Measurements from ENCODE around the gene ING2.

ING2 gene

DNA sequence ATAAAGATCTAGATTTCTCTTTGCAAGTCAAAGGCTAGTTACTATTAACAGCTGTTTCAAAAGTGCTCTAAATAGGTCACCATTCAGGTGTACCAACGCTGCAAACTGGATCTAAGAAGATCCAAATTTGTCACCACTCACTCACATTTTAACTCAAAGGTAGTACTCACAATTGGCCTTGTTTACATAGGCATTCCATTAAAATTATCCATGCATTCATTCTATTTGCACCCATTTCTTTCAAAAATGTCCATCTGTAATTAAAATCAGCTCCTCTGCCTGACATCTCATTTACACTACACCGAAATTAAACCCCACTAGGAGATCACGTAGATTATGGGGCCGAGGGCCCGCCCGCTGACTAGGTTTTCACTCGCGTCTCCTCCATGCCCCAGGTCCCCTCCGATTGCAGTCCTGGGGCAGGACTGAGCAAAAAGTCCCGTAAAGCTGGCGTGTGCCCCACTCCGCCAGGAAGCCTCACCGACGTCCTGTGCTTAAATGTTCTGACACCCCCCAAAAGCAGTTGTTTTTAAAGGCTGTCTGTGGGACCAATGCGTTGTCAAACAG, 1.3 kb upstream of the ING2 start:
- peak; percentile 21 for DNase-seq (ENCODE audit: low read depth)
- TF ChIP-seq, protein P1, sequence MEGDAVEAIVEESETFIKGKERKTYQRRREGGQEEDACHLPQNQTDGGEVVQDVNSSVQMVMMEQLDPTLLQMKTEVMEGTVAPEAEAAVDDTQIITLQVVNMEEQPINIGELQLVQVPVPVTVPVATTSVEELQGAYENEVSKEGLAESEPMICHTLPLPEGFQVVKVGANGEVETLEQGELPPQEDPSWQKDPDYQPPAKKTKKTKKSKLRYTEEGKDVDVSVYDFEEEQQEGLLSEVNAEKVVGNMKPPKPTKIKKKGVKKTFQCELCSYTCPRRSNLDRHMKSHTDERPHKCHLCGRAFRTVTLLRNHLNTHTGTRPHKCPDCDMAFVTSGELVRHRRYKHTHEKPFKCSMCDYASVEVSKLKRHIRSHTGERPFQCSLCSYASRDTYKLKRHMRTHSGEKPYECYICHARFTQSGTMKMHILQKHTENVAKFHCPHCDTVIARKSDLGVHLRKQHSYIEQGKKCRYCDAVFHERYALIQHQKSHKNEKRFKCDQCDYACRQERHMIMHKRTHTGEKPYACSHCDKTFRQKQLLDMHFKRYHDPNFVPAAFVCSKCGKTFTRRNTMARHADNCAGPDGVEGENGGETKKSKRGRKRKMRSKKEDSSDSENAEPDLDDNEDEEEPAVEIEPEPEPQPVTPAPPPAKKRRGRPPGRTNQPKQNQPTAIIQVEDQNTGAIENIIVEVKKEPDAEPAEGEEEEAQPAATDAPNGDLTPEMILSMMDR (conservative IDR thresholded peaks at IDR 0.05; ENCODE audit: low read depth, low read length), result no peak
- peak overlapping the region; percentile 95 for H3K4me3 ChIP-seq (ENCODE audit: low read depth, low read length)

DNA sequence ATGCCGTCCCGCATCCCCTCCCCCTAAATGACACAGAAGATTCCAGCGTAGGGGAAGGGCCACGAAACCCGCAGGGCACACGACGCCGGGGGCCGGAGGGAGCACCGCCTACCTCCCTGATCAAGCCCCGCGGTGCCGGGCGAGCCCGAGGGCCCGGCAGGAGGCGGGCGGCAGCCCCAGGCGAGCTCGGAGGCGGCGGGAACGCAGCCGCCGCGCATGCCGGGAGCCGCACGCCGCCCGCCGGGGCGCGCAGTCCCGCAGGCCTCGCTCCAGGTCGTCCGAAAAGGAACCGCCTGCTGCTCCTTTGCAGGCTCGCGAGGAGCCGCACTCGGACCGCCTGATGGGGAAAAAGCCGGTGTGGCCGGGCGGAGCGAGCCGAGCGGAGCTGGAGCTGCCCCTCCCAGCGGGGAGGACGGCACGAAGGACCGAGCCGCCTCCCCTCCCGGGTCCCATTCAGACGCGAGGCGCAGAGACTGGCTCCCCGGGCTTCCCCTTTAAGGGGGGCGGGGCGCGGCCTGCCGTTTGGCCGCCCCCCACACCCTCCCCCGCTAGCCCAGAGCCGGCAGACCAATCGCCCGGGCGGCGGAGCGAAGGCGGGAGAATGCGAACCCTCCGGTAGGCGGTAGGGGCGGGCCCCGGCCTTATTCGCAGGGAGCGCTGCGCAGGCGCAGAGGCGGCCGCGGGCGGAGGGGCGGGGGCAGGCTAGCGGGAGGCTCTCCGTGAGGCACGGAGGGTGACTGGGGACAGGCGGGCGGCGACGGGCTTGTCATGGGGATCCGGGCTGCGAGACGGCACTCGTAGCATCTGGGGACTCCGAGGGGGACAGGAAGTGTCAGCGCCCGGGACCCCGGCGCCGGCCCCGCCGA, 561 bp upstream of the ING2 start:
- peak; percentile 98 for DNase-seq (ENCODE audit: low read depth)
- TF ChIP-seq, protein P1 (conservative IDR thresholded peaks at IDR 0.05; ENCODE audit: low read depth, low read length), result no peak
- H3K4me3 ChIP-seq (ENCODE audit: low read depth, low read length), result peak overlapping the region; percentile 95

DNA sequence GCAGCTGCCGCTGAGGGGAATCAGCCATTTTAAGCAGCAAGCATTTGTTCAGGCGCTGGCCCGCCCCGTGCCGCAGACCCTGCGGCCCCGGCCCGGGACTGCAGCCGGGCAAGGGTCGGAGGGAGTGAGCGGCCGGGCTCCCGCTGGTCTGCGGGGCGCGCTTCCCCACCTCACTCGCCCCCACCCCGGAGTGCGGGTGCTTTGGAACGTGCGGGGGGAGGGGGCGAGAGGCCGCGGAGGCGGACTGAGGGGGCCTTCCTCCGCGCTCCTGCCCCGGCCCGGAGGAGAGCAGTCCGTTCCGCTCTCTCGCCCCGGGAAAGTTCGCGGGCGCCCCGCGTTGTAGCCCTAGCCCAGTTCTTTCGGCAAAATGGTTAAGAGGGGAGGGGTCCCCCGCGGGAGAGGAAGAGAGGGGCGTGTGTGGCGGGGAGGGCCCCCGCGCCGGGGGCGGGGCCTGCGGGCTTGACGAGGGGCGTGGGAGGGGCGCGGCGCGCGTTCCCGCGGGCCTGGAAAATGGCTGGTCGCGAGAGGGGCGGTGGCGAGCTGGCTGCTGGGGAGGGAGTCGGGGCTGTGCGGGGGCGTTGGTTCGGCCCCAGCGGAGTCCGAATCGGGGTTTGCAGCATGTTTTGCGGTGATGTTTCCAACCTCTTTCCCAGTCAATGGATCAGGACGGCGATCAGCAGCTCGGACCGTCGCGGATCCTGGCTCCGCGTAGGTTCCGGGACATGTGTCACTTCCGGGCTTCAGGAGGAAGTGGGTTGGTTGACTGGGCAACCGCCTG, 942 bp downstream of the ING2 start:
- TF ChIP-seq, protein P1 (conservative IDR thresholded peaks at IDR 0.05; ENCODE audit: low read depth, low read length), result no peak
- peak; percentile 90 for DNase-seq (ENCODE audit: low read depth)
- H3K4me3 ChIP-seq (ENCODE audit: low read depth, low read length), result peak overlapping the region; percentile 95

DNA sequence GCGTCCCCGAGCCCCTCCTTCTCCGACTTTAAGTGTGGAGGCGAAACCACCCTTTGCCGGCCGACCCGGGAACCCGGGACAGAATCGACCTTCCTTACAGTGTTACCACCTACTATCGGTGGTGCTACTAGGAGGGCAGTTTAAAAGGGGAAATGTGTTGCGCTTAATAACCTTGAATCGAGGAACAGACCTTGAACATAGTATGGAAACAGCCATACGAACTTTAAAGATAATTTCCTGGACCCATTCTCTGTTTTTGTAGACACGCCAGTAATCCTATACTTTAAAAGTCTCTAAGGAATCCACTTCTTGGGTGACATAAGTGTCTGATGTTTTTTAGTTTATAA, 1.5 kb downstream of the ING2 start:
- DNase-seq (ENCODE audit: low read depth), result no peak
- peak overlapping the region; percentile 95 for H3K4me3 ChIP-seq (ENCODE audit: low read depth, low read length)
- TF ChIP-seq, protein P1 (conservative IDR thresholded peaks at IDR 0.05; ENCODE audit: low read depth, low read length), result no peak

DNA sequence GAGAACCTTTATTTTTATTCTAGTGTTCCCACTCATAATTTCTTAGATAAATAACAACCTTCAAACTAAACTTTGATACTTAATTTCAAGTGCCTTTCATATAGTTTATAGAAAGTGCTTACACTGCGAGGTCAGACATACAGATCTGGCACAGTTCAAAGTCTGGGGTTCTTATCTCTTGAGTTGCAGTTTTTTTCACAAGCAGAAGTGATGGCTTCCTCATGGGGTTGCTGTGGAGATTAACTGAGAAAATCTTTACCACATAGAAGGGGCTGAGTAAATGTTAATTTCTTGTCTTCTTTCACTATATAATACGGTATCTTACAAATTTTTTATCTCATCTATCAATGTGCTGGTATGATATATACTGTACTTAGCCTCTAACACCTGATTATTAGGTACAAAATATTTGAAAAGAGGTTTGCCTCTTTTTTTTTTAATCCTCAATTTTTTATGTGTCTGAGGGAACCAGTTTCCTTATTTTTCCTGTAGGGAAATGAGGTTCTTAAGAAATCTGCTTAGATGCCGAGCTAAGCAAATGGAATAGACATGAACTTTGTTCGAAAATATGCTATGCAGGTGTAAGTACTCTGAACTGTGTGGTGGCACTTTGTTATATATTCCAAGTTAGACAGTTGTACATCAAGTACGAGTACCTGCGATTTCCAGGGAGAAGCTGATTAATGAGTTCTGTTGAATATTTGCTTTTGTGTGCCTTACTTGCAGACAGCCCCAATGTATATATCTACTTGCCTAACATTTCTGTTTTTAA, 3.3 kb downstream of the ING2 start:
- no peak for DNase-seq (ENCODE audit: low read depth)
- TF ChIP-seq, protein P1 (conservative IDR thresholded peaks at IDR 0.05; ENCODE audit: low read depth, low read length), result no peak

DNA sequence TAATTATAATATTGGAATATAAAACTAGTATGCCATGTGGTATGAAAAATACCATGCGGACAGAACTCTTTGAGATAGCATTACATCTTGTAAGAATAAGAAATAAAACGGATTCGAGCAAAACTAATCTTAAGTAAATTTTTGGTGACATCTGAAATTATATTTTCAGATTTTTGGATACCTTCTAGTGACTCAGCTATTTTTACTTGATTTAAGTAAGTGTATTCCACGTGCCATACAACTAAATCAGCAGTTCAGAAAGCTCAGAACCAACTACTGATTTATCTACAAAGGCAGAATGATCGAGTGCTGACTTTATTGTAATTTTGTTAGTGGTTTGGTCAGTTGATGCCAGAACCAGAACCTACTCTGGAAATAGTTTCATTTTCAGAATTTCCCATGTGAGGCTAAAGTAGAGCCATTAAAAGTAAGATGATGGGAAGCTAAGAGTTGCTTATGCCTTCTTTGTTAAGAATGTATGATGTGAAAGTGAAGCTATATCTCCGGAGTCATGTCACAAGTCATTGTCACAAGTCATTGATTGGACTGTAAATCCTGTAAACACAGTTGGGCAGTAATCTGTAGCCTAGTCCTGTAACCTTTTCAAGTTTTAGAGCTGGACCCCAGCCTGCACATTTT, 4.0 kb downstream of the ING2 start:
- TF ChIP-seq, protein P1 (conservative IDR thresholded peaks at IDR 0.05; ENCODE audit: low read depth, low read length), result no peak
- no peak for DNase-seq (ENCODE audit: low read depth)
- no peak overlapping the region for H3K4me3 ChIP-seq (ENCODE audit: low read depth, low read length)

More for the DNA sequence above, 3.3 kb downstream of the ING2 start:
- no peak overlapping the region for H3K4me3 ChIP-seq (ENCODE audit: low read depth, low read length)
